Measurements from ENCODE around the gene SLC34A1.

SLC34A1 gene

DNA sequence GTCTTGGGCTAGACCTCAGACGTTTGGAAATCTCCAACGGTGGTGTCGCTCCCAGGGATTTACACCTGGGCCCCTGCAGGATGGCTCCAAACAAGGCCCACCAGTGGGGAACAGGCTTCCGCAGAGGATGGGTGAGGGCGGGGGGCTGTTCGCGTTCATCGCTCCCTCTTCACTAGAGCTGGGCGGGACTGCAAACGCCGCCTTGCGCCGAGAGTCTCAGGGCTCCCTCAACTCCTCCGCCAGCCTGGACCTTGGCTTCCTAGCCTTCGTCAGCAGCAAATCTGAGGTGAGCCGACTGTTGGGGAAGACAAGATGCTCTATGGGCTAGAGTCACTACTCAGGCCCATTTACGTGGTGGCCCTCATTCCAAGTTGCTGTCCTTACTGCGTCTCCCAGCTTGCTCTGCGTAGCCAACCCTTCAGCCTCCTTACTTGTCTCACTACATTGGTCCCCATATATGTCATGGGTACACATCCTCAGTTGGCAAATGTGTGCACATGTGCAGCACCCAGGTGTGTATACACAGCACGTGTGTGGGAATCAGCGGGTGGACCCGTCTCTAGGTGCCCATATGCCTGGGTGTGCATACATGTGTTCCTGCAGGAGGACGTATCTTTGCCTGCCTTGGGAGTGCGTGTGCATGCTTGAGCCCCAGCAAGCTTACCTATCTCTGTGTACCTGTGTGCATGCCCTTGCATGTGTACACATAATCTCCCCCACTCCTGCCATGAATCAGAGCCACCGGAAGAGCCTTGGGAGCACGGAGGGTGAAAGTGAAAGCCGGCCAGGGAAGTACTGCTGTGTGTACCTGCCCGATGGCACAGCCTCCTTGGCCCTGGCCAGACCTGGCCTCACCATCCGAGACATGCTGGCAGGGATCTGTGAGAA lies 16.0 kb upstream of the SLC34A1 start:
- peaks cover 45% of the 10 kb centered on the region for H3K36me3 ChIP-seq (ENCODE audit: control insufficient read depth, insufficient read depth, low read length)
- peak overlapping the region; percentile 7 for H3K27ac ChIP-seq (ENCODE audit: insufficient read depth, low read length, poor library complexity, severe bottlenecking)
- no peak for DNase-seq
- H3K27me3 ChIP-seq (replicated peaks; ENCODE audit: control insufficient read depth, insufficient read depth, low read length, poor library complexity, severe bottlenecking) = no peaks in the 10 kb centered on the region
- H3K4me1 ChIP-seq (ENCODE audit: control insufficient read depth, insufficient read depth, low read length, poor library complexity, severe bottlenecking) = peaks cover 51% of the 10 kb centered on the region
- no peak overlapping the region for H3K4me3 ChIP-seq (ENCODE audit: insufficient read depth, low read depth, low read length, poor library complexity, severe bottlenecking)
- H3K9me3 ChIP-seq (ENCODE audit: control insufficient read depth, low read length) = no peaks in the 10 kb centered on the region

DNA sequence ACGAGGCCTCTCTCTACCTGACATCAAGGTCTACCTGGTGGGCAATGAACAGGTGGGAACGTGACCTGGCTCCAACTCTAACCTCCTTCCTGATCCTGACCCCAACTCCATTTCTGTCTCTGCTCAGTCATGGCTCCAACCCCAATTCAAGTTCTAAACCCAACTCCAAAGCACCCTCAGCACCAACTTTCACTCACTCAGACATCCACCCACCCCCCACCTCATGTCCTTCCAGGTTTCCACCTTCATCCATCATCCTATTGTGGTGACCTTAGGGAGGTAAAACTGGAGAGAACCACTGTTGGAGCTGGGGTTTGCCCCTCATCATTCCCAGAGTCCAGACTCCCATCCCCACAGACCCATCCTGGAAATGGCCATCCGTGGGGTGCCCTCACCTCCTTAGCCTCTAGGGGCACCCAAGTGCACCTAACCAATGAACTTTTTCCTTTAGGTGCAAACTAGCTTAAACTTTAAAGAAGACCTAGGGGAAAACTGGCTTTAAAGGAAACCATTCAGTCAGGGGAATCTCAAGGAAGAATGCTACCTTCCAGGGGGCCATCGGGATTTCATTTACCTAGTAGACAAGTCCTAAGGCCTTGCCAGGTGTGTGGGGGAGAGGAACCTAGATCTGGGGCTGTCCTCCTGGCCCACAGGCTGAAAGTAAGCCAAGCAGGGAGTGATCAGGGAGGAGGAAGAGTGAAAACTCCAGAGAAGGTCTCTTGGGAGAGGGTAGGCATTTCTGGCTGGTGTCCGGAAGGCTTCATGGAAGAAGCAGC lies 15.2 kb upstream of the SLC34A1 start:
- Histone ChIP-seq H3K27ac (ENCODE audit: insufficient read depth, low read length, poor library complexity, severe bottlenecking) (peak overlapping the region; percentile 29), H3K4me3 (ENCODE audit: insufficient read depth, low read depth, low read length, poor library complexity, severe bottlenecking) (no peak overlapping the region), H3K9me3 (ENCODE audit: control insufficient read depth, low read length) (no peaks in the 10 kb centered on the region), H3K4me1 (ENCODE audit: control insufficient read depth, insufficient read depth, low read length, poor library complexity, severe bottlenecking) (peaks cover 51% of the 10 kb centered on the region), H3K36me3 (ENCODE audit: control insufficient read depth, insufficient read depth, low read length) (peaks cover 45% of the 10 kb centered on the region), H3K27me3 (replicated peaks; ENCODE audit: control insufficient read depth, insufficient read depth, low read length, poor library complexity, severe bottlenecking) (no peaks in the 10 kb centered on the region)
- DNase-seq = no peak

DNA sequence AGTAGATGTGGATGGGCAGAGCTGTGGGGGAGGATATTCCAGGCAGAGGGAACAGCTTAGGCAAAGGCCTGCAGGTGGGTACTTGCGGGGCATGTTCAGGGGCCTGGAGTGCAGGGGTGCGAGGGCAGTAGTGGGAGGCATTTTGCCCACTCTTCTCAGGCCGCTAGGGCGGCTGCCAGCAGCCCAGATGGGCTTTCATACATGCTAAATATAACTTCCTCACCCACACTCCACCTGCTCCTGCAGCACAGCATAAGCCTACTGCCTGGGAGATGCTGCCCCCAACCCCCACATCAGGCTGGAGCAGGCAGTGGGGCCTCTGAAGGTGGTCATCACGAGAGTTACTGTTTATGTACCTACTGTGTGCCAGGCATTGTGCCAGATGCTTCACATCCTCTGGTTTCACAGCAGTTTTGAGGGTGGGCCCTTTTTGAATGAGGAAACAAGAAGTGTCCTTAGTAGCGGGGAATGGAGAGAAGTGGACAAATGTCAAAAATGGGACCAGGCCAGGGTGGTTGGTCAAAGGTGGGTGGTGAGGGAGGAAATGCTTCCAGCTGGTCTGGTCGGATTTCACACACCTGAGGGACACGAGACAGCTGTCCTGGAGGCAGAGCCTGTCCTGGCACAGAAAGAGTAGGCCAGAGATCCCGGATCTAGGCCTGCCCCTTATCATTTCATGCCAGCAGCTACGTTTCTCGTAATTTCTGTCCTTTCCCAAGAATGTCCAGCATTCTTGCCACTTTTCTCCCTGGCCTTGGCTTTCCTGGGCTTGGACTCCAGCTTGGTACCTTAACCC lies 14.4 kb upstream of the SLC34A1 start:
- Histone ChIP-seq H3K4me3 (ENCODE audit: insufficient read depth, low read depth, low read length, poor library complexity, severe bottlenecking) (no peak overlapping the region), H3K9me3 (ENCODE audit: control insufficient read depth, low read length) (no peaks in the 10 kb centered on the region), H3K27ac (ENCODE audit: insufficient read depth, low read length, poor library complexity, severe bottlenecking) (peak overlapping the region; percentile 50), H3K36me3 (ENCODE audit: control insufficient read depth, insufficient read depth, low read length) (peaks cover 45% of the 10 kb centered on the region), H3K27me3 (replicated peaks; ENCODE audit: control insufficient read depth, insufficient read depth, low read length, poor library complexity, severe bottlenecking) (no peaks in the 10 kb centered on the region), H3K4me1 (ENCODE audit: control insufficient read depth, insufficient read depth, low read length, poor library complexity, severe bottlenecking) (peaks cover 48% of the 10 kb centered on the region)
- no peak for DNase-seq

DNA sequence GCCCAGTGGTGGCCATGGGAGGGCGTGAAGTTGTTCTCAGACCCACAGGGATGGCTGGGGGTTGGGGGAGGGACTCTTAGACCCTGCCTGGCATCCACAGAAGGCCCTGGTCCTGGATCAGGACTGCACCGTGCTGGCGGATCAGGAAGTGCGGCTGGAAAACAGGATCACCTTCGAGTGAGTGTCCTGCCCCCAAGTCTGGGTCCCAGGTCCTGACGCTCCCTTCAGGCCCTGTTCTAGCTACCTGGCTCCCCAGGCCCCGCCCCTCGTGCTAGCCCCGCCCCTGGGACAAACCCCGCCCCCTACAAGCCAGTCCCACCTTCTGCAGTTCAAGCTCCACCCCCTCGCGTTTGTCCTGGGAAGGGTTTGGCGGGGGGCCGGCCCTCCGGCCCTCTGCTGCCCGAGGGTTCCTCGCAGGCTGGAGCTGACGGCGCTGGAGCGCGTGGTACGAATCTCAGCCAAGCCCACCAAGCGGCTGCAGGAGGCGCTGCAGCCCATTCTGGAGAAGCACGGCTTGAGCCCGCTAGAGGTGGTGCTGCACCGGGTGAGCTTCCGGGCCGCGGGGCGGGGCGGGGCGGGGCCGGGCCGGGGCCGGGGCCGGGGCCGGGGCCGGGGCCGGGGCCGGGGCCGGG lies 13.6 kb upstream of the SLC34A1 start:
- peak overlapping the region; percentile 59 for H3K27ac ChIP-seq (ENCODE audit: insufficient read depth, low read length, poor library complexity, severe bottlenecking)
- H3K27me3 ChIP-seq (replicated peaks; ENCODE audit: control insufficient read depth, insufficient read depth, low read length, poor library complexity, severe bottlenecking) = no peaks in the 10 kb centered on the region
- peaks cover 43% of the 10 kb centered on the region for H3K36me3 ChIP-seq (ENCODE audit: control insufficient read depth, insufficient read depth, low read length)
- DNase-seq = peak in 1 of 3 donors; percentile 51
- no peaks in the 10 kb centered on the region for H3K9me3 ChIP-seq (ENCODE audit: control insufficient read depth, low read length)
- peaks cover 47% of the 10 kb centered on the region for H3K4me1 ChIP-seq (ENCODE audit: control insufficient read depth, insufficient read depth, low read length, poor library complexity, severe bottlenecking)
- H3K4me3 ChIP-seq (ENCODE audit: insufficient read depth, low read depth, low read length, poor library complexity, severe bottlenecking) = no peak overlapping the region

DNA sequence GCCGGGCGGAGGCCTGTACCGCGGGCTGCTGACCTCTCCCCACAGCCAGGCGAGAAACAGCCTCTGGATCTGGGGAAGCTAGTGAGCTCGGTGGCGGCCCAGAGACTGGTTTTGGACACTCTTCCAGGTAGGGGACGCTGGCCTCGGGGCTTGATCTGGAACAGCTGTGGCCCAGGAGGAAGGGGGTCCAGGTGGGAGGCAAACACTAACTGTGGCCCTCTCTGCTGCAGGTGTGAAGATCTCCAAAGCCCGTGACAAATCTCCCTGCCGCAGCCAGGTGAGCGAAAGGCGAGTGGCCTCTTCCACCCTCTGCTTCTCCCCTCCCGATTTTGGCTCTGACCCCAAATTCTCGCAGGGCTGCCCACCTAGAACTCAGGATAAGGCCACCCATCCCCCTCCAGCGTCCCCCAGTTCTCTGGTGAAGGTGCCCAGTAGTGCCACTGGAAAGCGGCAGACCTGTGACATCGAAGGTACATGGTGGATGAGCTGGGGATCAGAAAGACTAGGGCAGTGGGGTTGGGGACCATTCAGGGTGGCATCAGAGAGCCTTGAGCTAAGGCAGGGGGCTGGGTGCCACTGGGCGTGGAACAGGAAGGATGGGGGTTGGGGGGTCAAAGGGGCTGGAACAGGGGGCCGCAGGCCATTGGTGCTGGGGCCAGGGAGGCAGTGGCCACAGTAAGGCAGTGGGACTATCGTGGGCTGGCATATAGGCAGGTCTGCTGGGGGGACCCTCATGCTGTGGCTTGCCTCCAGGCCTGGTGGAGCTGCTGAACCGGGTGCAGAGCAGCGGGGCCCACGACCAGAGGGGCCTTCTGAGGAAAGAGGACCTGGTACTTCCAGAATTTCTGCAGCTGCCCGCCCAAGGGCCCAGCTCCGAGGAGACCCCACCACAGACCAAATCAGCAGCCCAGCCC lies 12.9 kb upstream of the SLC34A1 start:
- Histone ChIP-seq H3K4me3 (ENCODE audit: insufficient read depth, low read depth, low read length, poor library complexity, severe bottlenecking) (peak overlapping the region; percentile 43), H3K4me1 (ENCODE audit: control insufficient read depth, insufficient read depth, low read length, poor library complexity, severe bottlenecking) (peaks cover 47% of the 10 kb centered on the region), H3K36me3 (ENCODE audit: control insufficient read depth, insufficient read depth, low read length) (peaks cover 36% of the 10 kb centered on the region), H3K27me3 (replicated peaks; ENCODE audit: control insufficient read depth, insufficient read depth, low read length, poor library complexity, severe bottlenecking) (no peaks in the 10 kb centered on the region), H3K27ac (ENCODE audit: insufficient read depth, low read length, poor library complexity, severe bottlenecking) (peak overlapping the region; percentile 59), H3K9me3 (ENCODE audit: control insufficient read depth, low read length) (no peaks in the 10 kb centered on the region)
- no peak for DNase-seq

DNA sequence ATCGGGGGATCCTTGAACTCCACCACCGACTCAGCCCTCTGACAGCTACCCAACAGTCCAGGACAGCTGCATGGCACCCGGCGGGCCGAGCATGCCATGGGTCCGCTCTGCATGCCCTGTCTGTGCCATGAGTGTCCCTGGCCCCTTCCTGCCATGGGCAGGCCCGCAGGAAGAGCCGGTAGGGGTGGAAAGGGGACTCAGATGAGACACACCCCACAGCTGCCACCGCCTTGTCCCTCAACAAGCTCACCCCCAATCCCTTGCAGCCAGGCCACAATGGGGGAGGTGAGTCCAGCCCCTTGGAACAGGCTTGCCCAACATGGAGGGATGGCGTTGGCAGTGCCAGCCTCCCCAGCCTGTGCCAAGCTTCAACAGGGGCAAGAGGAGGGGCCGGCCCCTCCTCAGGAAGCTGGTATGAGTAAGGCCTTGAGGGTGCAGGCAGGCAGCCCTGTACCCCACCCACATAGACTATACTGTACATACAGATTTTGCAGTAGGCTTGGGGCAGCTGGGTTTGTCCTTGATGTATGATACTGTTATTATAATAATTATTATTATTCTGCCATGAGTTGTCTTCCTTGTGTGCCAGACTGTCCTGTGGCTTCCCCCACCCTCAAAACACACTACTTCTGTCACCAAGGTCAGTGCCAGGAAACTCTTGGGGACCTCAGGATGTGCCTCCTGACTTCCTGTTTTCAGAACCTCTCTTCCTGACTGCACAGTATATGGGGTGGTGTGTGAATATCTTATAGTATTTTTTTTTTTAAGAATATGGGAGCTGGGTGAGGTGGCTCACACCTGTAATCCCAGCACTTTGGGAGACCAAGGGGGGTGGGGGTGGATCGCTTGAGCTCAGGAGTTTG lies 12.0 kb upstream of the SLC34A1 start:
- Histone ChIP-seq H3K4me3 (ENCODE audit: insufficient read depth, low read depth, low read length, poor library complexity, severe bottlenecking) (peak overlapping the region; percentile 43), H3K36me3 (ENCODE audit: control insufficient read depth, insufficient read depth, low read length) (peaks cover 27% of the 10 kb centered on the region), H3K4me1 (ENCODE audit: control insufficient read depth, insufficient read depth, low read length, poor library complexity, severe bottlenecking) (peaks cover 47% of the 10 kb centered on the region), H3K9me3 (ENCODE audit: control insufficient read depth, low read length) (no peaks in the 10 kb centered on the region), H3K27me3 (replicated peaks; ENCODE audit: control insufficient read depth, insufficient read depth, low read length, poor library complexity, severe bottlenecking) (no peaks in the 10 kb centered on the region), H3K27ac (ENCODE audit: insufficient read depth, low read length, poor library complexity, severe bottlenecking) (peak overlapping the region; percentile 59)
- DNase-seq = peak in 1 of 3 donors; percentile 15

DNA sequence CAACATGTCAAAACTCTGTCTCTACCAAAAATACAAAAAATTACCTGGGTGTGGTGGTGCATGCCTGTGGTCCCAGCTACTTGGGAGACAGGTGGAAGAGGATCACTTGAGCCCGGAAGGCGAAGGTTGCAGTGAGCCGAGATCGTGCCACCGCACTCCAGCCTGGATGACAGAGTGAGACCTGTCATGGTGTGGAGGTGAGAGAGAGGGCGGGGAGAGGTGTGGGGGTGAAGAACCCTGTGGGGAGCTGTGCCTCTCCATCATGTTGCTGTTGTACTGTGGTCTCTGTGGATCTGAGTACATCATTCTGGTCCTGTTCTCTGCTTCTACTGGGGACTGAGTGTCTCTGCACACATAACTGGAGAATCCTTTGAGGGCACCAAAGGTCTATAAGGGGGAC lies 11.3 kb upstream of the SLC34A1 start:
- no peaks in the 10 kb centered on the region for H3K27me3 ChIP-seq (replicated peaks; ENCODE audit: control insufficient read depth, insufficient read depth, low read length, poor library complexity, severe bottlenecking)
- H3K9me3 ChIP-seq (ENCODE audit: control insufficient read depth, low read length) = no peaks in the 10 kb centered on the region
- H3K27ac ChIP-seq (ENCODE audit: insufficient read depth, low read length, poor library complexity, severe bottlenecking) = peak overlapping the region; percentile 59
- peaks cover 47% of the 10 kb centered on the region for H3K4me1 ChIP-seq (ENCODE audit: control insufficient read depth, insufficient read depth, low read length, poor library complexity, severe bottlenecking)
- peaks cover 21% of the 10 kb centered on the region for H3K36me3 ChIP-seq (ENCODE audit: control insufficient read depth, insufficient read depth, low read length)
- peak in 1 of 3 donors; percentile 21 for DNase-seq
- peak overlapping the region; percentile 28 for H3K4me3 ChIP-seq (ENCODE audit: insufficient read depth, low read depth, low read length, poor library complexity, severe bottlenecking)

DNA sequence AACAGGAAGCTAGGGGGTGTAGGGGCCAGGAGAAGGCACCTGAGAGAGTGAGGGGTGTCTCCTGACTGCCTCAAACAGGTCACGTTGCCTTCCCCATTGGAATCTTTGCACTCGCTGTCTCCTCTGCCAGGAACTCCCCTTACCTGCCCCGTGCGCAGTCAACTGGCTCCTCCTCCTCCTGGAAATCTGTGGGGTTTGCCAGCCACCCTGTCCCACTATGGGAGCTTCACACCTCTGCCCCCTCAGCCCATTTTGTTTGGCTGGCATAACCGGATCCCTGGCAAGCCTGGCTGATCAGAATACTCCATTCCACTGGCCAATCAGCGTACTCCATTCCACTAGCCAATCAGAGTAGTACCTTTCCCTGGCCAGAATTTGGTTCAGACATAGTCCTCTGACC lies 10.4 kb upstream of the SLC34A1 start:
- Histone ChIP-seq H3K4me3 (ENCODE audit: insufficient read depth, low read depth, low read length, poor library complexity, severe bottlenecking) (no peak overlapping the region), H3K36me3 (ENCODE audit: control insufficient read depth, insufficient read depth, low read length) (peaks cover 12% of the 10 kb centered on the region), H3K4me1 (ENCODE audit: control insufficient read depth, insufficient read depth, low read length, poor library complexity, severe bottlenecking) (peaks cover 47% of the 10 kb centered on the region), H3K27me3 (replicated peaks; ENCODE audit: control insufficient read depth, insufficient read depth, low read length, poor library complexity, severe bottlenecking) (no peaks in the 10 kb centered on the region), H3K9me3 (ENCODE audit: control insufficient read depth, low read length) (no peaks in the 10 kb centered on the region), H3K27ac (ENCODE audit: insufficient read depth, low read length, poor library complexity, severe bottlenecking) (peak overlapping the region; percentile 59)
- DNase-seq = no peak
